Stimulated activated CD8-positive, alpha-beta memory T cell treated with anti-CD3 and anti-CD28 coated beads, Interleukin-15, amount 100 ng/mL, for 4 hours (primary cell): Measurements from ENCODE around the gene ZNF722.
"Not testable (repeated sequence)": the region's sequence is repeated elsewhere in the genome, so short reads cannot be mapped to it uniquely, and the experiment has no call there.

ENCODE experiments used
- DNase-seq, 2 donors: peaks; one replicate each; pipeline ENCODE4 v3.0.0-alpha.2; 2020; ENCODE audit warnings: low read depth in 2 of 2

Gene ZNF722

GRCh38 chr7:63998549-63998948 is at the start of gene ZNF722:
ZNF722 (plus strand) TSS chr7:63998849; CDS start chr7:63998962, 113 bp downstream.
- DNase-seq = no peak

- no peak for DNase-seq
Observed at GRCh38 chr7:63953181-63953580, 45.5 kb upstream of the ZNF722 start.

- DNase-seq = no peak
Observed at GRCh38 chr7:63968629-63969028, 30.0 kb upstream of the ZNF722 start.

GRCh38 chr7:64015496-64015895 is 16.8 kb downstream of the ZNF722 start:
- DNase-seq = not testable (repeated sequence)

- no peak for DNase-seq
Observed at GRCh38 chr7:64035388-64035787, 36.7 kb downstream of the ZNF722 start.

- no peak for DNase-seq
Observed at GRCh38 chr7:64037095-64037494, 38.4 kb downstream of the ZNF722 start.

GRCh38 chr7:64045301-64046040 is 46.8 kb downstream of the ZNF722 start, which contains the start of gene ZNF727:
ZNF727 (plus strand) TSS chr7:64045434; CDS start chr7:64045622, 188 bp downstream.
- DNase-seq = peak; percentile 4 to 14

GRCh38 chr7:64046041-64046389 is 47.4 kb downstream of the ZNF722 start:
- DNase-seq = no peak
